CD4-positive, alpha-beta T cell treated with Interleukin-17A for 4 hours (primary cell): ENCODE data around the gene LARGE1.

Source experiments
- DNase-seq: peaks from one replicate; pipeline ENCODE4 v3.0.0-alpha.2; 2020; ENCODE audit warnings: mixed read lengths

The LARGE1 gene

GRCh38 chr22:33715237-33715985, 204.9 kb downstream of the LARGE1 start:
- DNase-seq, result no peak

DNA sequence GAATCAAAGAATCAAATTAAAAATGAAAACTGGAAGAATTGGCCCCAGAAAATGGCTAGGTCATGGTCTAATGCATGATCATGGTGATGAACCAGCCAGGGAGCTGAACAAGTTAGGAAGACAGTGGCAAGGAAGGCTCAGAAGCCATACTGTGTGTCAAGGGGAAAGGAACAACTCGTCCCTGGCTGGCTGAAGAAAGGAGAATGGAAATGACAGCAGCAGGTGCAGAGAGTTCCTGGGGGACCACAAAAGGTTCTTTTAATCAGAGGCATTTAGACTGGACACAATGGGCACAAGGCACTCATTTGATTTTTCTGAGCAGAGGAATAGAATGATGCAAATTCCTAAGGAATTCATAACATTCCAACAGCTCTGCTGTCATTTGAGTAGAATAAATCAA, 209.9 kb downstream of the LARGE1 start:
- no peak for DNase-seq

DNA sequence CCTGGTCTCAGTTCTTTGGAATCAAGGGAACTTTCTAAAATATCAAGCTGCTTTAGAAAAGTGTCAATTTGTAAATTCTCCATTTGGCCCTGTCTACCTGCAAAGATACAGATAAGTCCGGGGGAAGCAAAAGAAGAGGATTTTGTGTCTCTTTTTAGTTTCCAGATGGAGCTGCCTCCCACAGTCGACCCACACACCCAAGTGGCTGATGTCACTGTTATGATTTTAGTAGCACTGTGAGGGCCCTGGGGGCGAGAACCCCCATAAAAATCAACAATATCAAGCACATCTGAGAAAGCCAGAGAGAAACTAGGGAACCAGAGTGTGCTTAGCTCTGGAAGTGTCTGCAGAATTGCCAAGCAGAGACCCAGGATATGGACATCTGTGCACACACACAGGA, 212.7 kb downstream of the LARGE1 start:
- no peak for DNase-seq

DNA sequence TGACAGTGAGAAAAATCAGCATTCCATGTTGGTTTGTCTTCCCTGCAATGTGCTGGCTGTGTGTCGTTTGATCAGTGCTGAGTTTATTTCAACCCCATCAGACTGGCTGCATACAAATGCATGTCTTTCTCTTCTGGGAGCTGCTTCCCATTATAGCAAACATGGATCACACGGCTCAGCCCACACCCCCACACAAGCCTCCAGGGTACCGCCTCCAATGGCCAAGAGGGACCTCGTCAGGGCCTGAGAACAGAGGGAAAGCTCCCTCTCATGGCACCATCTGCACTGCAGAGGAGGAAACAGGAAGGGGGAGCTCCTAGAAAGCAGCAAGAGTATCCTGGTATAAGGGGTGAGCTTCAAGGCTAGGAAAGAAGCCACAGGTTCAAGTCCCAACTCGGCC, 214.2 kb downstream of the LARGE1 start:
- no peak for DNase-seq

DNA sequence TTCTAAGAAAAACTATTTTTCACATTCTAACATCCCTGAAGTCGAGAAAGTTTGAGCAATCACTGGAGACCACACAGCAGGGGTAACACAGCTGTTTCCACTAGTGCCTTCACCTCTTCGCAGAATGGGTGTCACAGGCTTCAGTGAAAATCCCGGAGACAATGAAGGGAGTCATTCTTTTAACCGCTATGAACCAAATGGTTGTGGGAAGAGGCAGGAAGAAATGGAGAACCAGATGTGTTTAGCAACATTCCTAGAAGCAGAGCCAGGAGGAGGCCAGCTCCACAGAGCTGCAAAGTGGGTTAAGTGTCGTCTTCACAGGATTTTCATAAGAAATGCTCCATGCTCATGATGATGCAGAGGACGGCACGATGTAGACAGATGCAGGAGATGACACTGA, 221.1 kb downstream of the LARGE1 start:
- DNase-seq, result no peak

GRCh38 chr22:33697640-33698039, 222.6 kb downstream of the LARGE1 start:
- no peak for DNase-seq

DNA sequence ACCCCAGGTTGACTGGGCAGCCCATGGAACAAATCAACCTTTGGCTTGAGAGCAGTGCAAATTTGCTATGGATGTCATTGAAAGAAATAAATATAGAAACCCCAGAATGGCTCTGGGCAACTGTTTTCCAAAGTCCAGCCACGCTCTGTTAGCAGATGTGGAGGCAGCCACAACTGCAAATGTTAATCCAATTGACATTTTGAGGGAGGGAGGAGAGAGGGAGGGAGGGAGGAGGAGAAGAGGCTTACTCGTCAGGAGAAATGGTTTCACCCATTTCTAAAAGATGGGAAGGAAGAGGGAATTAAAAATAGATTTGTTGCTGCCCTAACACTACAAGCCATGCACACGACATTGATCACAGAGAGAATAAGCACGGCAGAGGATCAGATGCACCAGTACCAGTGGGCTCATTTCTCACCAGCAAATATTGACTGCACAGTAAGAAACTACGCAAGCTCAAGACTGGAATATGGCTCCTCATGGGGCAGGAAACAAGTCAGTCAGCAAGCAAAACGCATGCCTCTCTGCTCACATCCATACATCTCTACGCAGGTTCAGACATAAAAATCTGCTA, 229.1 kb downstream of the LARGE1 start:
- DNase-seq, result no peak

DNA sequence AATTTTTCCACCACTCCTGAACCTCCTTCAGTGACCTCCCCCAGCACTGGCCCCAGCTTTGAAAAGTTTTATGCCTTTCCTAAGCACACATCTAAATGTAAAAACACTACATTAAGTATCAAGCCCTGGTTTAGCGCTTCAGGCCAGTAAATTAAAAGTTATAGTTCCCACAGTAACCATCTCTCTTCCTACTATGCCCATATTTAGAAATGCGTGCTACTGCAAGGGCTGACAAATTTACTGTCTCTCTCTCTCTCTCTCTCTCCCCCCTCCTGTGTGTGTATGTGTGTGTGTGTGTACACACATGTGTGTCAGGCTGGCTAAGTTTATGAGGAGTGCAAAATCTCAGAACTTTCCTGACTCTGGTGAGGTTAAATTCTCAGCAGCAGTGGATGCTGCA, 231.4 kb downstream of the LARGE1 start:
- DNase-seq, result no peak

DNA sequence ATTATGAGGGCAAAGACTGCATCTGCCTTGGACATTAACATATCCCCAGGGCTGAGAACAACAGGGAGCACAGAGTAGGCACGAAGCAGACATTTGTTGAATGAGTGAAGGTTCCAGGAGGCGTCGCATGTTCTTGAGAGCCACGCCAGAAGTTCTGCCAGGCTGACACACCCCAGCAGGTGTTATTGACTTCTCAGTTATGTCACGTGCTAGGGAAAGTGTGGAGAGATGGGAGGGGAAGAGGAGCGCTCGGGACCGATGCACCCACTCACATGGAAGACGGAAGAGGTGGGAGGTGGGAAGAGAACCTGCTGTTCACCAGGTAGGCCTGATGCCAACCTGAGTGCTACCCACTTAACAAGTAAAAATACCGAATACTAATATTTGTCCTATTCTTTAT, 232.8 kb downstream of the LARGE1 start:
- no peak for DNase-seq

- no peak for DNase-seq
These were observed 236.2 kb downstream of the LARGE1 start for GRCh38 chr22:33684087-33684486.

DNA sequence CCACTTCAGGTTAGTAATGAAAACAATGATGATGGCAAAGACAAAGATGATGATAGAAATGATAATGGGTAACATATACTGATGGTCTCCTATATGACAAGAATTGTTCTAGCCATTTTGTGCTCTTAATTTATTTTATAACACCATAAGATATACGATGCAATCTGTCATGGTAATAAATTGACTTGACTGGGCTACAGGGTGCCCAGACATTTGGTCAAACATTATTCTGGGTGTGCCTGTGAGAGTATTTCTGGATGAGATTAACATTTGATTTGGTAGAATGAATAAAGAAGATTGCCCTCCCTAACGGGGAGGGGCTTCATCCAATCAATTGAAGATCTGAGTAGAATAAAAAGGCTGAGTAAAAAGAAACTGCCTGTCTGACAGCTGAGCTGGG, 237.3 kb downstream of the LARGE1 start:
- DNase-seq, result no peak

DNA sequence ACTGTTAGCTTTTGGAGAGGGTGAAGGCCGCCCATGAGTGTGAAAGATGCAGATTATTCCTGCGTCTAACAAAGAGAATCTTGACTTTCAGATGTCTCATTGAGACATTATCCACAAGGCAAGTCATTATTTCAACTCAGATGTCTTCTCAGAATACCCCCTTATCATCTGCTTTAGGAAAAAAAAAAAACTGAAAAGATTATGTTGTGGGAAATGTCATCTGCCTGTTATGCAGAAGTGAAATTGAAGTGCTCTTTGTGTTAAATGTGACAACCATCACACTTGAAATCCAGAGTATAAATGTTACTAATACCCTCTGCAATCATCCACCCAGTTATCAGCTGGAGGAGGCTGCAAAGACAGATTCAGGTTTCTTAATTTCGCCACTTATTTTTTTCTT, 239.6 kb downstream of the LARGE1 start:
- no peak for DNase-seq

GRCh38 chr22:33678523-33678922, 241.8 kb downstream of the LARGE1 start:
- DNase-seq, result no peak

DNA sequence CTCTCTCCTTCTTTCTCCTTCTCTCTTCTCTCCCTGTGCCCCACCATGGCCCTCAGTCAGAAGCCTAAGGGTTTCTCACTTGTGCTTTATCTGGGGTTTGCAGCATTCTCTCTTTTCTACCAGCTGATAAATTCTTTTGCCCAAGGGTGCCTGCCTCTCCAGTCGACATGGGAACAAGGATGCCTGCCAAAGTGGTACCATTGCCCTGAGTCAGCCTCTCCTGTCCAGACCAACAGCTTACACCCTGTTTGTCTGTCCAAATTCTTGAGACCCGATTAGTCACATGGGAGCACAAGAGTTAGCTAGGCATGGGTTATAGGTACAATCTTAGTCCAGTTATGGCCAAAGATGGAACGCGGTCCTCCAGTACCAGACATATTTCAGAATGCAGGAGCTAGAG, 242.7 kb downstream of the LARGE1 start:
- DNase-seq, result no peak

DNA sequence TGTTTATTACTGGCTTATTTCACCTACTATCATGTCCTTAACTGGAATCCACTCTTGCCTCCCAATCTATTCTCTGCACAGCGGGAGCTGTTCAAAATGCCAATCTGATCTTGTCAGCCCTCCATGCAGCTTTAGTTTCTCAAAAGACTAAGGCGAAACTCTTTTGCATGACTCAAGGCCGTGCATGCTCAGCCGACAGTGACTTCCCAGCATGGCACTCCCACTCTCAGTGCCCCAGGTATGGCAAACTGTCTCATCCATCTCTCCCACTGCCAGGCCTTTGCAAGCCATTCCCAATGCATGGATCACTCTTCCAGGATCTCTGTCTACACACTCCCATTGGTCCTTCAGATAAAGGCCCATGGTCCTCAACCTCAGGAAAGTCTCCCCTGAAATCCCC, 245.9 kb downstream of the LARGE1 start:
- no peak for DNase-seq

DNA sequence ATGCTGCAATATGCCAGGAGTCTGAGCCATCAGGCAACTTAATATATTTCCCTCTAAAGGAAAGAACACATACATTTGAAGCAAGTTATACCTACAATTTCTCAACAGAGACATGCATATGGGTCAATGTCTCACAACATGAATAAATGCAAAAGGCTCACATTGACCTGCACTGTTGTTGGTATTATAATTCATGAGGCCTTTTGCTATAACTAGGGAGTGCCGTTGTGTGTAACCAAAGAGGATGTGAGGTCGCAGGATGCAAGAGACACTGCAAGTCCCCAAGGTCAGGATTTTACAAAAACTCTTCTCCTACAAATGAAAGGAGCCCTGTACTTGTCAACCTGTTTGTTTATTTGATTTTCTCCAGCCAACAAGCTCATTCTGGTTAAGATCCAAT, 250.5 kb downstream of the LARGE1 start:
- no peak for DNase-seq

DNA sequence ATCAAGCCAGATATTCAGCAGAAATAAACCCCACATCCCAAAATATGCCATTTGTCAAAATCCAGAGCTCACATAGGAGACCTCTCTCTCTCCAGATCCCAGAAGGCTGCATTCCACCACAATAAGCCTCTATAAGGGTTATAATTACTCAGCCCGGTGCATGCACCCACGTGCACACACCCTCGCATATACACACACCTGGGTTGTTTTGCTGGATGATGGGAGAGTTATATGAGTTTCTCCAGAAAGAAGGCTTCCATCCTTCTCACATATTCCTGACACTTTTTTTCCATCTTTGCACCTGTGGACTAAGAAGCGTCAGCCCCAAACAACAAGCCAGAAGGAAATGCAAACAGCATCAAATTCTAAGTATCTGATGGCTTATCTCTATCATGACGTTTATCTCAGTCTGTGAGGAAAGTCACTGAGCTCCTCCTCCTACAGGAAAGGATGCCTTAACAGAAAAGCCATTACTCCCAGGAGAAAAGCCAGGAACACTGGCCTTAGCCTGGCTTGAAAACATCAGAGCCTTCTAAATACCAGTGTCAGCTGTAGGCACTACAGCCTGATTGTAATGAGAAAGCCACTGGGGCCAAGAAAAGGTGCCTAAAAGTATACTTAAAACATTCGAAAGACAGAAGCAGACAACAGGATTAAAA, 253.2 kb downstream of the LARGE1 start:
- DNase-seq, result no peak

DNA sequence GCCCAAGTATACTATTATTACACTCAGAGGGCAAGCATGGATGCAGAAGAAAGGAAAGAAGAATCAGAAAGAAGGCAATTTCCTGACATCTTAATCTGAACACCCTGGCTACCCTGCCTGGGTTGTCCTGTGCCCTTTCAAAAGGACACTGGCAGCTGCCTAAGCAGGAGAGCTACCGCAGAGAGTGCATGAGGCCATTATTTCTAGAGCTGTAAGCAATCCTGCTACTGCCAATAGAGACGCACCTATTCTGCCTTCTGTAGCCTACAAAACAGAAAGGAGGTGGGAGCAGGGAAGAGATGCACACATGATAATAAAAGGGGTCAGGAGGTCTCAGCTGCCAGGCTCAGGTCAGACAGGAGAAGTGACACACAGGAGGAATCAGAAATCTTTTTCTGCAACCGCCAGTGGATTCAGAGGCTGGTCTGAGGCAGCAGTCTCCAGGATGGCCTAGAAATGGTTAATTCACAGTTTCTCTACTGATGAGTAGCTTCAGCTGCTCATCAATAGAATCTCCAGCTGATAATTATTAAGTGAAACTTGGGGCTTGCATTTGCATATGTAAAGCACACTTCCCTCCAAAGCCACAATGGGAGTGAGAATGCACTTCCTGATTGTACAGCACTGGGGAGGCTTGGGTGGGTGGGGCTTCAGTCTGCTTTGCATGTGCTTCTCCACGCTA, 253.9 kb downstream of the LARGE1 start:
- DNase-seq, result no peak

GRCh38 chr22:33659448-33659847, 260.8 kb downstream of the LARGE1 start:
- DNase-seq, result no peak

DNA sequence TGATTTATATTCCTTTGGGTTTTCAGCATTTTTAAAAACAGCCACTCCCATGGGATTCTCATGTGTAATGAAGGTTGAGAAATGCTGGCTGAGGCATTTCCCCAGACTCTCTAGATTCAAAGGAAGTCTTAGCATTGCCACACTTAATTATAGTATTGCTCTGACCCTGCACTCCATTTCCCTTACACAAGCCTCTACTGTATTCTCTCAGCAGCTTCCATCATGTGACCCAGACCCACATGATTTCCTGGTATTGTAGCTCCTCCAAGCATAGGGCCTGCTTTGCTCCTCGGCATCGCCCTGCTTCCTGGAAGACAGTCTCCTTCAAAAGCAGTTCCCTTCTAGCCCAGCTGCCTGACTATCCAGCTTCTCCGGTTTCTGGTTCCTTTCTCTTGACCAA, 261.5 kb downstream of the LARGE1 start:
- no peak for DNase-seq

DNA sequence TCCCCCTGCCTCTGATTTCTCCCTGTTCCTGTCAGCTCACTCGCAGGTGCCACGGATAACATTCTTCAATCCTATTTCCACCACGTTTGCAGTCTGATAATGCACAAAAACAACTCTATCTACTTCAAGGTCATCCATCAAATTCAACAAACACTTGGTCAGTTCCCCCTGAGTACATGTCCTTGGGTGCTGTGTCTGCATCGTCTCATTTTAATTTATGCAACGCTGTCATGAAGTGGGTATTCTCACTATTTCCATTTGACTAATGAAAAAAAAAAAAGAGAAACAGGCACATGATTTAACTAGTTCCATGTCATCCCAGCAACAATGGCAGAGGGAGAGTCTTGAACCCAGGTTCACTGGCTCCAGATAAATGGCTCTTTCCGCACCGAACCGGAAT, 262.6 kb downstream of the LARGE1 start:
- DNase-seq, result no peak

- no peak for DNase-seq
These were observed 263.3 kb downstream of the LARGE1 start for GRCh38 chr22:33656808-33657628.
